Central memory CD8-positive, alpha-beta T cell (primary cell): ENCODE results near the gene CDK16.
A peak's percentile ranks its signal among the peaks of the same experiment; 100 is the strongest.

Source experiments
- ATAC-seq: fragments of 150-1000 bp; cut with Tn5 transposase; replicated peaks from 2 replicates; pipeline ENCODE4 v1.10.0; 2022; ENCODE audit warnings: mild to moderate bottlenecking, moderate FRiP score, moderate number of reproducible peaks; ENCODE audit not compliant: poor library complexity, severe bottlenecking; ENCODE audit errors: extremely low read depth
- DNase-seq, 2 donors: peaks; one replicate each; pipeline ENCODE4 v3.0.0; 2021; ENCODE audit warnings: low spot score in 2 of 2
- H3K27ac Mint-ChIP-seq: one replicate; pipeline ENCODE4 v1.8.0; 2022; ENCODE audit warnings: low read depth, mild to moderate bottlenecking, moderate library complexity, mixed read lengths
- H3K27me3 Mint-ChIP-seq: one replicate; pipeline ENCODE4 v1.8.0; 2022; ENCODE audit warnings: mixed read lengths
- H3K36me3 Mint-ChIP-seq: one replicate; pipeline ENCODE4 v1.8.0; 2022; ENCODE audit warnings: mild to moderate bottlenecking, moderate library complexity, mixed read lengths; ENCODE audit not compliant: insufficient read depth
- H3K4me1 Mint-ChIP-seq: one replicate; pipeline ENCODE4 v1.8.0; 2022; ENCODE audit warnings: mixed read lengths
- H3K4me3 Mint-ChIP-seq: one replicate; pipeline ENCODE4 v1.8.0; 2022; ENCODE audit warnings: mild to moderate bottlenecking, moderate library complexity, mixed read lengths
- H3K9me3 Mint-ChIP-seq: one replicate; pipeline ENCODE4 v1.8.0; 2022; ENCODE audit warnings: mixed read lengths

CDK16 gene

GRCh38 chrX:47190445-47191269, 27.8 kb upstream of the CDK16 start:
- H3K9me3 Mint-ChIP-seq: no peaks in the 10 kb centered on the region
- peak overlapping the region; percentile 93 for H3K4me3 Mint-ChIP-seq
- peaks cover 9% of the 10 kb centered on the region for H3K36me3 Mint-ChIP-seq
- DNase-seq: peak; percentile 39 to 65
- peaks cover 21% of the 10 kb centered on the region for H3K4me1 Mint-ChIP-seq
- peak; percentile 75 for ATAC-seq
- H3K27me3 Mint-ChIP-seq: no peaks in the 10 kb centered on the region
- H3K27ac Mint-ChIP-seq: peak overlapping the region; percentile 97

- no peaks in the 10 kb centered on the region for H3K27me3 Mint-ChIP-seq
- H3K36me3 Mint-ChIP-seq: peaks cover 12% of the 10 kb centered on the region
- ATAC-seq (peak; percentile 35), DNase-seq (peak; percentile 15 to 24)
- peaks cover 28% of the 10 kb centered on the region for H3K4me1 Mint-ChIP-seq
- no peaks in the 10 kb centered on the region for H3K9me3 Mint-ChIP-seq
- H3K4me3 Mint-ChIP-seq: peak overlapping the region; percentile 93
- peak overlapping the region; percentile 97 for H3K27ac Mint-ChIP-seq
Measured at GRCh38 chrX:47191331-47191730, 27.1 kb upstream of the CDK16 start.

GRCh38 chrX:47191806-47192401, 26.6 kb upstream of the CDK16 start:
- ATAC-seq (no peak), DNase-seq (no peak)
- H3K4me1 Mint-ChIP-seq: peaks cover 34% of the 10 kb centered on the region
- peaks cover 12% of the 10 kb centered on the region for H3K36me3 Mint-ChIP-seq
- no peaks in the 10 kb centered on the region for H3K27me3 Mint-ChIP-seq
- peak overlapping the region; percentile 93 for H3K4me3 Mint-ChIP-seq
- no peak overlapping the region for H3K27ac Mint-ChIP-seq
- no peaks in the 10 kb centered on the region for H3K9me3 Mint-ChIP-seq

- peaks cover 20% of the 10 kb centered on the region for H3K36me3 Mint-ChIP-seq
- DNase-seq (peak; percentile 80 to 90), ATAC-seq (peak; percentile 81)
- peak within 1 kb of the TSS; percentile 93 for H3K4me3 Mint-ChIP-seq
- no peaks in the 10 kb centered on the region for H3K27me3 Mint-ChIP-seq
- peak within 1 kb of the TSS; percentile 97 for H3K27ac Mint-ChIP-seq
- H3K4me1 Mint-ChIP-seq: peaks cover 46% of the 10 kb centered on the region
- no peaks in the 10 kb centered on the region for H3K9me3 Mint-ChIP-seq
Measured at GRCh38 chrX:47193475-47194193, 24.8 kb upstream of the CDK16 start, which contains the start of gene UBA1. Gene UBA1 (plus strand): TSS chrX:47193829. CDS start chrX:47198803, 4,974 bp downstream.

- peak overlapping the region; percentile 93 for H3K4me3 Mint-ChIP-seq
- H3K27ac Mint-ChIP-seq: peak overlapping the region; percentile 97
- H3K4me1 Mint-ChIP-seq: peaks cover 49% of the 10 kb centered on the region
- ATAC-seq (no peak), DNase-seq (no peak)
- H3K9me3 Mint-ChIP-seq: no peaks in the 10 kb centered on the region
- H3K36me3 Mint-ChIP-seq: peaks cover 23% of the 10 kb centered on the region
- no peaks in the 10 kb centered on the region for H3K27me3 Mint-ChIP-seq
Measured at GRCh38 chrX:47194194-47194787, 24.2 kb upstream of the CDK16 start.

- ATAC-seq: no peak
- Mint-ChIP-seq H3K4me3 (peak overlapping the region; percentile 93), H3K4me1 (peaks cover 41% of the 10 kb centered on the region), H3K36me3 (peaks cover 29% of the 10 kb centered on the region), H3K27me3 (no peaks in the 10 kb centered on the region), H3K27ac (peak overlapping the region; percentile 90), H3K9me3 (no peaks in the 10 kb centered on the region)
- DNase-seq: no peak
Measured at GRCh38 chrX:47196098-47196497, 22.4 kb upstream of the CDK16 start.

GRCh38 chrX:47197526-47197925, 21.0 kb upstream of the CDK16 start:
- H3K4me1 Mint-ChIP-seq: peaks cover 41% of the 10 kb centered on the region
- H3K27ac Mint-ChIP-seq: no peak overlapping the region
- no peaks in the 10 kb centered on the region for H3K9me3 Mint-ChIP-seq
- peaks cover 33% of the 10 kb centered on the region for H3K36me3 Mint-ChIP-seq
- H3K27me3 Mint-ChIP-seq: no peaks in the 10 kb centered on the region
- no peak for DNase-seq
- H3K4me3 Mint-ChIP-seq: peak overlapping the region; percentile 93
- no peak for ATAC-seq

- Mint-ChIP-seq H3K36me3 (peaks cover 37% of the 10 kb centered on the region), H3K27ac (peak overlapping the region; percentile 29), H3K9me3 (no peaks in the 10 kb centered on the region), H3K4me1 (peaks cover 41% of the 10 kb centered on the region), H3K4me3 (no peak overlapping the region), H3K27me3 (no peaks in the 10 kb centered on the region)
- DNase-seq (no peak), ATAC-seq (no peak)
Measured at GRCh38 chrX:47198026-47198686, 20.3 kb upstream of the CDK16 start.

GRCh38 chrX:47198687-47199080, 19.8 kb upstream of the CDK16 start:
- peak overlapping the region; percentile 29 for H3K27ac Mint-ChIP-seq
- H3K36me3 Mint-ChIP-seq: peaks cover 40% of the 10 kb centered on the region
- no peaks in the 10 kb centered on the region for H3K27me3 Mint-ChIP-seq
- no peak for ATAC-seq
- peaks cover 41% of the 10 kb centered on the region for H3K4me1 Mint-ChIP-seq
- DNase-seq: no peak
- no peaks in the 10 kb centered on the region for H3K9me3 Mint-ChIP-seq
- peak overlapping the region; percentile 6 for H3K4me3 Mint-ChIP-seq

GRCh38 chrX:47199286-47199685, 19.2 kb upstream of the CDK16 start:
- H3K27me3 Mint-ChIP-seq: no peaks in the 10 kb centered on the region
- H3K9me3 Mint-ChIP-seq: no peaks in the 10 kb centered on the region
- DNase-seq (no peak), ATAC-seq (no peak)
- H3K27ac Mint-ChIP-seq: no peak overlapping the region
- H3K4me1 Mint-ChIP-seq: peaks cover 41% of the 10 kb centered on the region
- peaks cover 43% of the 10 kb centered on the region for H3K36me3 Mint-ChIP-seq
- no peak overlapping the region for H3K4me3 Mint-ChIP-seq

GRCh38 chrX:47200385-47201150, 17.9 kb upstream of the CDK16 start:
- no peak overlapping the region for H3K4me3 Mint-ChIP-seq
- H3K27ac Mint-ChIP-seq: no peak overlapping the region

More at GRCh38 chrX:47200385-47201150, 17.9 kb upstream of the CDK16 start:
- Mint-ChIP-seq H3K9me3 (no peaks in the 10 kb centered on the region), H3K36me3 (peaks cover 43% of the 10 kb centered on the region), H3K27me3 (no peaks in the 10 kb centered on the region), H3K4me1 (peaks cover 28% of the 10 kb centered on the region)
- DNase-seq (no peak), ATAC-seq (no peak)
